Measurements from ENCODE around the gene SPNS2. TPM values are rescaled to one million over a fixed set of nuclear protein-coding genes. Genes with fewer than 3 reads are reported as not detected.

SPNS2 gene
- polyA plus RNA-seq, 1 donor from 2014 or later = 39.7 TPM

- H3K4me2 ChIP-seq (ENCODE audit: low read length) = no peak overlapping the region
- H3K27me3 ChIP-seq (ENCODE audit: insufficient read depth, low read depth, low read length) = no peaks in the 10 kb centered on the region
- no peak for TF ChIP-seq SMC3 (conservative IDR thresholded peaks at IDR 0.05; ENCODE audit: poor library complexity)
- TF ChIP-seq RAD21 (conservative IDR thresholded peaks at IDR 0.05) = no peak
- no peak for TF ChIP-seq MXI1 (conservative IDR thresholded peaks at IDR 0.05; ENCODE audit: poor library complexity, severe bottlenecking)
- TF ChIP-seq, protein P1, sequence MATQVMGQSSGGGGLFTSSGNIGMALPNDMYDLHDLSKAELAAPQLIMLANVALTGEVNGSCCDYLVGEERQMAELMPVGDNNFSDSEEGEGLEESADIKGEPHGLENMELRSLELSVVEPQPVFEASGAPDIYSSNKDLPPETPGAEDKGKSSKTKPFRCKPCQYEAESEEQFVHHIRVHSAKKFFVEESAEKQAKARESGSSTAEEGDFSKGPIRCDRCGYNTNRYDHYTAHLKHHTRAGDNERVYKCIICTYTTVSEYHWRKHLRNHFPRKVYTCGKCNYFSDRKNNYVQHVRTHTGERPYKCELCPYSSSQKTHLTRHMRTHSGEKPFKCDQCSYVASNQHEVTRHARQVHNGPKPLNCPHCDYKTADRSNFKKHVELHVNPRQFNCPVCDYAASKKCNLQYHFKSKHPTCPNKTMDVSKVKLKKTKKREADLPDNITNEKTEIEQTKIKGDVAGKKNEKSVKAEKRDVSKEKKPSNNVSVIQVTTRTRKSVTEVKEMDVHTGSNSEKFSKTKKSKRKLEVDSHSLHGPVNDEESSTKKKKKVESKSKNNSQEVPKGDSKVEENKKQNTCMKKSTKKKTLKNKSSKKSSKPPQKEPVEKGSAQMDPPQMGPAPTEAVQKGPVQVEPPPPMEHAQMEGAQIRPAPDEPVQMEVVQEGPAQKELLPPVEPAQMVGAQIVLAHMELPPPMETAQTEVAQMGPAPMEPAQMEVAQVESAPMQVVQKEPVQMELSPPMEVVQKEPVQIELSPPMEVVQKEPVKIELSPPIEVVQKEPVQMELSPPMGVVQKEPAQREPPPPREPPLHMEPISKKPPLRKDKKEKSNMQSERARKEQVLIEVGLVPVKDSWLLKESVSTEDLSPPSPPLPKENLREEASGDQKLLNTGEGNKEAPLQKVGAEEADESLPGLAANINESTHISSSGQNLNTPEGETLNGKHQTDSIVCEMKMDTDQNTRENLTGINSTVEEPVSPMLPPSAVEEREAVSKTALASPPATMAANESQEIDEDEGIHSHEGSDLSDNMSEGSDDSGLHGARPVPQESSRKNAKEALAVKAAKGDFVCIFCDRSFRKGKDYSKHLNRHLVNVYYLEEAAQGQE (IDR thresholded peaks at IDR 0.05; ENCODE audit: borderline replicate concordance) = no peak
- no peaks in the 10 kb centered on the region for H3K79me2 ChIP-seq (replicated peaks; ENCODE audit: insufficient read depth, low read length)
- no peaks in the 10 kb centered on the region for H3K36me3 ChIP-seq (ENCODE audit: insufficient read depth, low read length)
- H2AFZ ChIP-seq (ENCODE audit: low read depth, low read length) = no peak overlapping the region
- no peak overlapping the region for H3K27ac ChIP-seq (ENCODE audit: low read length)
- H3K9me2 ChIP-seq (ENCODE audit: insufficient read depth, low read length) = no peaks in the 10 kb centered on the region
- no peak overlapping the region for H3K9ac ChIP-seq (ENCODE audit: low read length)
- no peaks in the 10 kb centered on the region for H3K9me3 ChIP-seq (ENCODE audit: low read length)
- no peaks in the 10 kb centered on the region for H3F3A ChIP-seq (ENCODE audit: insufficient read depth, low read length, poor library complexity, severe bottlenecking)
- H4K20me1 ChIP-seq (ENCODE audit: insufficient read depth) = no peaks in the 10 kb centered on the region
- no peak overlapping the region for H3K4me3 ChIP-seq (ENCODE audit: low read length)
These were observed 10.6 kb upstream of the SPNS2 start for GRCh38 chr17:4487820-4488716.

GRCh38 chr17:4488989-4489595 is 9.6 kb upstream of the SPNS2 start:
- no peak overlapping the region for H3K27ac ChIP-seq (ENCODE audit: low read length)
- TF ChIP-seq TAF1 (IDR thresholded peaks at IDR 0.05; ENCODE audit: low read depth) (no peak), EP300 (conservative IDR thresholded peaks at IDR 0.05; ENCODE audit: poor library complexity, severe bottlenecking) (no peak), EZH2 (IDR thresholded peaks at IDR 0.05; ENCODE audit: borderline replicate concordance, insufficient read depth, low read length, poor library complexity, severe bottlenecking) (no peak)
- no peaks in the 10 kb centered on the region for H3K36me3 ChIP-seq (ENCODE audit: insufficient read depth, low read length)
- no peak overlapping the region for H3K9ac ChIP-seq (ENCODE audit: low read length)
- H3K79me2 ChIP-seq (replicated peaks; ENCODE audit: insufficient read depth, low read length) = no peaks in the 10 kb centered on the region
- H4K20me1 ChIP-seq (ENCODE audit: insufficient read depth) = no peaks in the 10 kb centered on the region
- H3K4me2 ChIP-seq (ENCODE audit: low read length) = no peak overlapping the region
- H3K27me3 ChIP-seq (ENCODE audit: insufficient read depth, low read depth, low read length) = no peaks in the 10 kb centered on the region
- H3K9me2 ChIP-seq (ENCODE audit: insufficient read depth, low read length) = no peaks in the 10 kb centered on the region
- H3K4me3 ChIP-seq (ENCODE audit: low read length) = no peak overlapping the region
- H3K9me3 ChIP-seq (ENCODE audit: low read length) = no peaks in the 10 kb centered on the region
- no peak overlapping the region for H2AFZ ChIP-seq (ENCODE audit: low read depth, low read length)
- H3F3A ChIP-seq (ENCODE audit: insufficient read depth, low read length, poor library complexity, severe bottlenecking) = no peaks in the 10 kb centered on the region

DNA sequence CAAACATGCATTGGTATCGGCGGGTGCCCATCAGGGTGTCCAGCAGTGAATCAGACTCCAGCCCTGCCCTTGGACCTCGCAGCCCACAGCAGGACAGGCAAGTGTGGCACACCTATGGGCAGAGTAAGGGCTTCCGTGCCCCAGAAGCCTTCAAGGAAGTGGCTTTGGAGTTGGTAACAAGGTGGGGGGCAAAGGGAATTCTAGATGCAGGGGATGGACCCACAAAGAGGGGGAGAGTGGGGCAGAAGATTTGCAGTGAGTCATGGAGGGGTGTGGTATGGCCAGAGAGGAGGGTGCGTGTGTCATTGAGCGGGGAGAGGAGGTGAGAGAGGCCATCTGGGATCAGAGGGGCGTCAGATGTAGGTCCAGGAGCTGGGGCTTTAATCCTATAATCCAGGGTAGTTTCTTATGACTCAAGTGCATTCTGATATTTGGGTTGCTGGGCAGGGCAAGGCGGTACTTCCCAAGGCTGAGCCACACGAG is 8.5 kb upstream of the SPNS2 start:
- no peaks in the 10 kb centered on the region for H3K79me2 ChIP-seq (replicated peaks; ENCODE audit: insufficient read depth, low read length)
- no peak overlapping the region for H3K4me3 ChIP-seq (ENCODE audit: low read length)
- H3K4me2 ChIP-seq (ENCODE audit: low read length) = no peak overlapping the region
- no peaks in the 10 kb centered on the region for H4K20me1 ChIP-seq (ENCODE audit: insufficient read depth)
- H3K9me3 ChIP-seq (ENCODE audit: low read length) = no peaks in the 10 kb centered on the region
- no peak for TF ChIP-seq POLR2AphosphoS5 (IDR thresholded peaks at IDR 0.05)
- no peak for TF ChIP-seq EP300 (conservative IDR thresholded peaks at IDR 0.05; ENCODE audit: poor library complexity, severe bottlenecking)
- TF ChIP-seq, protein P1 (IDR thresholded peaks at IDR 0.05; ENCODE audit: borderline replicate concordance) = no peak
- no peak for TF ChIP-seq SMC3 (conservative IDR thresholded peaks at IDR 0.05; ENCODE audit: poor library complexity)
- no peak for TF ChIP-seq TAF1 (IDR thresholded peaks at IDR 0.05; ENCODE audit: low read depth)
- TF ChIP-seq, protein P2, sequence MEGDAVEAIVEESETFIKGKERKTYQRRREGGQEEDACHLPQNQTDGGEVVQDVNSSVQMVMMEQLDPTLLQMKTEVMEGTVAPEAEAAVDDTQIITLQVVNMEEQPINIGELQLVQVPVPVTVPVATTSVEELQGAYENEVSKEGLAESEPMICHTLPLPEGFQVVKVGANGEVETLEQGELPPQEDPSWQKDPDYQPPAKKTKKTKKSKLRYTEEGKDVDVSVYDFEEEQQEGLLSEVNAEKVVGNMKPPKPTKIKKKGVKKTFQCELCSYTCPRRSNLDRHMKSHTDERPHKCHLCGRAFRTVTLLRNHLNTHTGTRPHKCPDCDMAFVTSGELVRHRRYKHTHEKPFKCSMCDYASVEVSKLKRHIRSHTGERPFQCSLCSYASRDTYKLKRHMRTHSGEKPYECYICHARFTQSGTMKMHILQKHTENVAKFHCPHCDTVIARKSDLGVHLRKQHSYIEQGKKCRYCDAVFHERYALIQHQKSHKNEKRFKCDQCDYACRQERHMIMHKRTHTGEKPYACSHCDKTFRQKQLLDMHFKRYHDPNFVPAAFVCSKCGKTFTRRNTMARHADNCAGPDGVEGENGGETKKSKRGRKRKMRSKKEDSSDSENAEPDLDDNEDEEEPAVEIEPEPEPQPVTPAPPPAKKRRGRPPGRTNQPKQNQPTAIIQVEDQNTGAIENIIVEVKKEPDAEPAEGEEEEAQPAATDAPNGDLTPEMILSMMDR (IDR thresholded peaks at IDR 0.05; ENCODE audit: poor library complexity, severe bottlenecking) = no peak
- no peak for TF ChIP-seq RAD21 (conservative IDR thresholded peaks at IDR 0.05)
- TF ChIP-seq MXI1 (conservative IDR thresholded peaks at IDR 0.05; ENCODE audit: poor library complexity, severe bottlenecking) = no peak
- no peak for TF ChIP-seq EZH2 (IDR thresholded peaks at IDR 0.05; ENCODE audit: borderline replicate concordance, insufficient read depth, low read length, poor library complexity, severe bottlenecking)
- H3K27me3 ChIP-seq (ENCODE audit: insufficient read depth, low read depth, low read length) = no peaks in the 10 kb centered on the region
- H3K9me2 ChIP-seq (ENCODE audit: insufficient read depth, low read length) = no peaks in the 10 kb centered on the region
- no peak overlapping the region for H2AFZ ChIP-seq (ENCODE audit: low read depth, low read length)
- H3F3A ChIP-seq (ENCODE audit: insufficient read depth, low read length, poor library complexity, severe bottlenecking) = no peaks in the 10 kb centered on the region
- H3K9ac ChIP-seq (ENCODE audit: low read length) = no peak overlapping the region
- H3K36me3 ChIP-seq (ENCODE audit: insufficient read depth, low read length) = no peaks in the 10 kb centered on the region
- H3K27ac ChIP-seq (ENCODE audit: low read length) = no peak overlapping the region
